Activated CD4-positive, alpha-beta T cell treated with anti-CD3 and anti-CD28 coated beads, Interleukin-2, amount 10 ng/mL, durations not matched to agents 7 days and 5 days (primary cell): Measurements from ENCODE around the gene AGPS. TPM values are rescaled to one million over a fixed set of nuclear protein-coding genes. Genes with fewer than 3 reads are reported as not detected.
"Not testable (repeated sequence)": the region's sequence is repeated elsewhere in the genome, so short reads cannot be mapped to it uniquely, and the experiment has no call there.

ENCODE experiments used
- CTCF ChIA-PET: fragments of 350-600 bp; sonication (Branson Sonifier 250); formaldehyde crosslinking; loops from one replicate; lab custom pipeline; 2021; ENCODE audit warnings: antibody characterized with exemption; lab: Charles Lee
- POLR2A ChIA-PET: fragments of 350-600 bp; sonication (Branson Sonifier 250); formaldehyde crosslinking; loops from one replicate; lab custom pipeline; 2021; ENCODE audit warnings: antibody characterized with exemption; lab: Charles Lee
- DNase-seq: peaks from one replicate; pipeline ENCODE4 v3.0.0-alpha.2; 2020
- H3K27ac Mint-ChIP-seq: one replicate; pipeline ENCODE4 v1.8.0; 2021; ENCODE audit warnings: mild to moderate bottlenecking, moderate library complexity, mixed read lengths
- H3K27me3 Mint-ChIP-seq: one replicate; pipeline ENCODE4 v1.8.0; 2021; ENCODE audit warnings: mixed read lengths
- H3K36me3 Mint-ChIP-seq: one replicate; pipeline ENCODE4 v1.8.0; 2021; ENCODE audit warnings: low read depth, mixed read lengths
- H3K4me1 Mint-ChIP-seq: one replicate; pipeline ENCODE4 v1.8.0; 2021; ENCODE audit warnings: mixed read lengths
- H3K4me3 Mint-ChIP-seq: one replicate; pipeline ENCODE4 v1.8.0; 2021; ENCODE audit warnings: mild to moderate bottlenecking, moderate library complexity, mixed read lengths
- H3K9me3 Mint-ChIP-seq: one replicate; pipeline ENCODE4 v1.8.0; 2021; ENCODE audit warnings: mixed read lengths
- total RNA-seq, 2 experiments: library from RNA; stranded (reverse); gene quantifications; one replicate each; pipeline ENCODE4 v1.2.3, GENCODE V29; 2021

AGPS gene
- total RNA-seq, 2 experiments from 2014 or later = 61.2 to 61.3 TPM

DNA sequence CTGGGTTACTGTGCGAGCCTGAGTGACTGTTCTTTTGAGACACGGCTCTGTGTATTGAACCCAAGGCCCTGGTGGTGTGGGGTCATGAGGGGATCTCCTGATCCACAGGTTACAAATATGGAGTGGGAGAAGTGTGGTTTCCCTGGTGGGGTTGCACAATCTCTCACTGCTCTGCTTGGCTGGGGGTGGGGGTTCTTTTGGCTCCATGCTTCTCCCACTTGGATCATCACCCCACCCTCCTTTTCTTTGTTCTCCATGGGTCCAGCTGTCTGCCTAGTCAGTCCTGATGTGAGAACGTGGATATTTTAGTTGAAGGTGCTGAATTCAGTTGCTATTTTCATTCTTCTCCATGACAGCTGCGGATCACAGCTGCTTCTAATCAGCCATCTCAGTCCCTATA lies 37.8 kb downstream of the AGPS start:
- peaks cover 65% of the 10 kb centered on the region for H3K9me3 Mint-ChIP-seq

GRCh38 chr2:177431111-177431725 lies 38.6 kb downstream of the AGPS start:
- peaks cover 76% of the 10 kb centered on the region for H3K36me3 Mint-ChIP-seq
- H3K27ac Mint-ChIP-seq, DNase-seq, H3K4me1 Mint-ChIP-seq, H3K27me3 Mint-ChIP-seq, POLR2A ChIA-PET, H3K4me3 Mint-ChIP-seq: not testable (repeated sequence)
- CTCF ChIA-PET = interaction anchor here (0.6 kb wide), 1 partner anchor 116 kb away, joined by 3 read pairs; no protein-coding TSS in a partner anchor
- peaks cover 57% of the 10 kb centered on the region for H3K9me3 Mint-ChIP-seq

More for the DNA sequence above, 37.8 kb downstream of the AGPS start:
- Mint-ChIP-seq H3K36me3 (peaks cover 84% of the 10 kb centered on the region), H3K4me1 (peaks cover 14% of the 10 kb centered on the region), H3K4me3 (no peak overlapping the region), H3K27me3 (no peaks in the 10 kb centered on the region), H3K27ac (no peak overlapping the region)
- POLR2A ChIA-PET = no interaction called here
- CTCF ChIA-PET = no interaction called here
- DNase-seq = no peak

- no peak for DNase-seq
- peaks cover 7% of the 10 kb centered on the region for H3K4me1 Mint-ChIP-seq
- no peak overlapping the region for H3K27ac Mint-ChIP-seq
- ChIA-PET POLR2A (no interaction called here), CTCF (interaction anchor here (0.9 kb wide), 1 partner anchor 13 kb away, joined by 3 read pairs; no protein-coding TSS in a partner anchor)
- H3K36me3 Mint-ChIP-seq = peaks cover 70% of the 10 kb centered on the region
- H3K9me3 Mint-ChIP-seq = peaks cover 43% of the 10 kb centered on the region
- no peaks in the 10 kb centered on the region for H3K27me3 Mint-ChIP-seq
- H3K4me3 Mint-ChIP-seq = no peak overlapping the region
Observed at GRCh38 chr2:177432703-177433102, 40.1 kb downstream of the AGPS start.

GRCh38 chr2:177433402-177433801 lies 40.8 kb downstream of the AGPS start:
- CTCF ChIA-PET = interaction anchor here (0.9 kb wide), 1 partner anchor 12 kb away, joined by 3 read pairs; no protein-coding TSS in a partner anchor
- Mint-ChIP-seq H3K4me1 (peaks cover 7% of the 10 kb centered on the region), H3K4me3 (no peak overlapping the region), H3K9me3 (peaks cover 37% of the 10 kb centered on the region), H3K36me3 (peaks cover 66% of the 10 kb centered on the region), H3K27me3 (no peaks in the 10 kb centered on the region), H3K27ac (no peak overlapping the region)
- POLR2A ChIA-PET = no interaction called here
- no peak for DNase-seq

- H3K9me3 Mint-ChIP-seq = peaks cover 29% of the 10 kb centered on the region
- H3K27me3 Mint-ChIP-seq = no peaks in the 10 kb centered on the region
- CTCF ChIA-PET = no interaction called here
- peaks cover 7% of the 10 kb centered on the region for H3K4me1 Mint-ChIP-seq
- H3K27ac Mint-ChIP-seq = no peak overlapping the region
- H3K36me3 Mint-ChIP-seq = peaks cover 59% of the 10 kb centered on the region
- DNase-seq = no peak
- POLR2A ChIA-PET = no interaction called here
- no peak overlapping the region for H3K4me3 Mint-ChIP-seq
Observed at GRCh38 chr2:177434475-177434874, 41.9 kb downstream of the AGPS start.

DNA sequence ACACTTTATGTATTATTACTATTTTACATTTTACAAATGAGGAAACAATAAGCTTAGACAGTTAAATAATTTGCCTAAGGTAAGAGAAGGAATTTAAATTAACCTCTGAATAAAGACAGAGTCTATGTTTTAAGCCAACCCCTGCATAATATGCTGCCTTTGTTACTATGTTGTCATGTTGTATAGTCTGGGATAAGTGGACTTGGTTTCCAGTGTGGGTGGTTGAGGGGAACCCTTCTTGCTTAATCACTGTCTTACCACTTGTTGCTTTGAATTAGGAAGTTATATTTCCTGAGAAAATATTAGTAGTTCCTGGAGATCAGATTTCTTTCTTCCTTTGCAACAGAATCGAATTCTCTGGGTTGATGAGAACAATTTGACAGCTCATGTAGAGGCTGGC lies 52.6 kb downstream of the AGPS start:
- no peak overlapping the region for H3K27ac Mint-ChIP-seq
- H3K4me3 Mint-ChIP-seq = no peak overlapping the region
- CTCF ChIA-PET = interaction anchor here (1.1 kb wide), 1 partner anchor 12 kb away, joined by 3 read pairs; no protein-coding TSS in a partner anchor
- H3K36me3 Mint-ChIP-seq = peaks cover 44% of the 10 kb centered on the region
- DNase-seq = no peak
- H3K4me1 Mint-ChIP-seq = no peaks in the 10 kb centered on the region
- POLR2A ChIA-PET = no interaction called here
- H3K9me3 Mint-ChIP-seq = no peaks in the 10 kb centered on the region
- no peaks in the 10 kb centered on the region for H3K27me3 Mint-ChIP-seq

GRCh38 chr2:177448031-177448430 lies 55.5 kb downstream of the AGPS start:
- H3K9me3 Mint-ChIP-seq = peaks cover 2% of the 10 kb centered on the region
- H3K27me3 Mint-ChIP-seq = no peaks in the 10 kb centered on the region
- no peak overlapping the region for H3K4me3 Mint-ChIP-seq
- no peak overlapping the region for H3K27ac Mint-ChIP-seq
- ChIA-PET POLR2A (no interaction called here), CTCF (interaction anchor here (1.0 kb wide), 1 partner anchor 42 kb away, joined by 3 read pairs; no protein-coding TSS in a partner anchor)
- H3K4me1 Mint-ChIP-seq = no peaks in the 10 kb centered on the region
- no peak for DNase-seq
- peaks cover 44% of the 10 kb centered on the region for H3K36me3 Mint-ChIP-seq

- CTCF ChIA-PET = no interaction called here
- peaks cover 41% of the 10 kb centered on the region for H3K36me3 Mint-ChIP-seq
- H3K27me3 Mint-ChIP-seq = no peaks in the 10 kb centered on the region
- H3K9me3 Mint-ChIP-seq = peaks cover 2% of the 10 kb centered on the region
- POLR2A ChIA-PET = no interaction called here
- no peak overlapping the region for H3K4me3 Mint-ChIP-seq
- no peaks in the 10 kb centered on the region for H3K4me1 Mint-ChIP-seq
- no peak for DNase-seq
- no peak overlapping the region for H3K27ac Mint-ChIP-seq
Observed at GRCh38 chr2:177449159-177449558, 56.6 kb downstream of the AGPS start.

- ChIA-PET CTCF (interaction anchor here (0.7 to 1.2 kb wide), 2 partner anchors 12 to 128 kb away, joined by 3 to 4 read pairs; no protein-coding TSS in a partner anchor), POLR2A (no interaction called here)
- Mint-ChIP-seq H3K4me1 (no peaks in the 10 kb centered on the region), H3K36me3 (peaks cover 55% of the 10 kb centered on the region), H3K4me3 (no peak overlapping the region), H3K9me3 (peaks cover 16% of the 10 kb centered on the region), H3K27ac (no peak overlapping the region), H3K27me3 (no peaks in the 10 kb centered on the region)
- DNase-seq = no peak
Observed at GRCh38 chr2:177455187-177455586, 62.6 kb downstream of the AGPS start.

DNA sequence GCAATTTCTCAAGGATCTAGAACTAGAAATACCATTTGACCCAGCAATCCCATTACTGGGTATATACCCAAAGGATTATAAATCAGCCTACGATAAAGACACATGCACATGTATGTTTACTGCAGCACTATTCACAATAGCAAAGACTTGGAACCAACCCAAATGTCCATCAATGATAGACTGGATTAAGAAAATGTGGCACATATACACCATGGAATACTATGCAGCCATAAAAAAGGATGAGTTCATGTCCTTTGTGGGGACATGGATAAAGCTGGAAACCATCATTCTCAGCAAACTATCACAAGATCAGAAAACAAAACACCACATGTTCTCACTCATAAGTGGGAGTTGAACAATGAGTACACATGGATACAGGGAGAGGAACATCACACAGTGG lies 67.2 kb downstream of the AGPS start:
- POLR2A ChIA-PET, DNase-seq, H3K4me3 Mint-ChIP-seq, H3K27ac Mint-ChIP-seq, H3K4me1 Mint-ChIP-seq, CTCF ChIA-PET, H3K27me3 Mint-ChIP-seq: not testable (repeated sequence)
- Mint-ChIP-seq H3K9me3 (peaks cover 15% of the 10 kb centered on the region), H3K36me3 (peaks cover 63% of the 10 kb centered on the region)

GRCh38 chr2:177460973-177461585 lies 68.5 kb downstream of the AGPS start:
- no peak for DNase-seq
- no peak overlapping the region for H3K27ac Mint-ChIP-seq
- H3K4me1 Mint-ChIP-seq = no peaks in the 10 kb centered on the region
- no peaks in the 10 kb centered on the region for H3K27me3 Mint-ChIP-seq
- peaks cover 63% of the 10 kb centered on the region for H3K36me3 Mint-ChIP-seq
- H3K9me3 Mint-ChIP-seq = peaks cover 15% of the 10 kb centered on the region
- ChIA-PET CTCF (interaction anchor here (0.6 kb wide), 1 partner anchor 69 kb away, joined by 3 read pairs; no protein-coding TSS in a partner anchor), POLR2A (no interaction called here)
- H3K4me3 Mint-ChIP-seq = no peak overlapping the region

- Mint-ChIP-seq H3K27ac (no peak overlapping the region), H3K4me3 (no peak overlapping the region), H3K27me3 (no peaks in the 10 kb centered on the region), H3K36me3 (peaks cover 47% of the 10 kb centered on the region), H3K4me1 (no peaks in the 10 kb centered on the region), H3K9me3 (no peaks in the 10 kb centered on the region)
- CTCF ChIA-PET = interaction anchor here (1.1 kb wide), 1 partner anchor 16 kb away, joined by 3 read pairs; no protein-coding TSS in a partner anchor
- POLR2A ChIA-PET = no interaction called here
- DNase-seq = no peak
Observed at GRCh38 chr2:177464549-177464948, 72.0 kb downstream of the AGPS start.
